NT2/D1 (cell line): ENCODE measurements around the gene CHRM1.

Experiments
- SUZ12 ChIP-seq: IDR thresholded peaks from 2 replicates; pipeline ENCODE4 v1.6.1; 2011; ENCODE audit not compliant: insufficient read length, insufficient read depth; ENCODE audit errors: extremely low read depth
- ZNF274 ChIP-seq: IDR thresholded peaks from 2 replicates; pipeline ENCODE4 v1.6.1; 2011; ENCODE audit warnings: mild to moderate bottlenecking, low read depth, low read length

DNA sequence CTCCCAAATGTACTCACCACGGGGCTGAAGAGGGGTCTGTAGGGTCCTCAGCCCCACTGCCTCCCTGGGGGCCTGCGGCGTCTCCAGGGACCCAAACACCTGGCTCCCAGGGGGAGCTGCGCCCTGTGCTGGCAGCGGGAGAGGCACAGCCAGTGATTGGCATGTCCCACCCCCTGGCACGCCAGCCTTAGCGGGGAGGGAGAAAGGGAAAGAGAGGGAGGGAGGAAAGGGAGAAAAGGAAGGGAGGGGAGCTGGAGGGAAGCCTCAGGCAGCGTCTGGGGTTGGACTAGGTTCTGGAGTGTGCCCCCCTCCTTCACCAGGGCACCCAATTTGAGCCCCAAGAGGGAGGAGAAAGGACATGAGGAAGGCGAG lies at the start of gene CHRM1:
- TF ChIP-seq SUZ12 (no peak), ZNF274 (no peak)
